WTC11 (cell line): ENCODE data around the gene STON2. TPM values are rescaled to one million over a fixed set of nuclear protein-coding genes. Genes with fewer than 3 reads are reported as not detected.

Experiments
- AR ChIP-seq: fragments of 250-450 bp; sonication (Bioruptor Pico); IDR thresholded peaks from 2 replicates; pipeline ENCODE4 v1.9.0; 2021; ENCODE audit warnings: mild to moderate bottlenecking
- ARID4B ChIP-seq: sonication (generic); formaldehyde crosslinking; IDR thresholded peaks from 2 replicates; pipeline ENCODE4 v1.8.0; 2023; ENCODE audit warnings: missing genetic modification reagents, mild to moderate bottlenecking, borderline replicate concordance
- ELF4 ChIP-seq: sonication (generic); formaldehyde crosslinking; IDR thresholded peaks from 2 replicates; pipeline ENCODE4 v1.8.1; 2022; ENCODE audit warnings: low read depth, mild to moderate bottlenecking, moderate library complexity, missing genetic modification reagents
- ESRRA ChIP-seq: sonication (generic); formaldehyde crosslinking; IDR thresholded peaks from 2 replicates; pipeline ENCODE4 v1.8.1; 2022; ENCODE audit warnings: mild to moderate bottlenecking, missing genetic modification reagents, borderline replicate concordance
- JAZF1 ChIP-seq: fragments of 250-450 bp; sonication (Bioruptor Pico); IDR thresholded peaks from 2 replicates; pipeline ENCODE4 v1.9.0; 2021; ENCODE audit warnings: moderate library complexity, mild to moderate bottlenecking, inconsistent platforms
- NR1H2 ChIP-seq: sonication (generic); formaldehyde crosslinking; IDR thresholded peaks from 2 replicates; pipeline ENCODE4 v1.9.0; 2021; ENCODE audit warnings: mild to moderate bottlenecking, moderate library complexity, missing genetic modification reagents
- NR2C2 ChIP-seq: sonication (generic); formaldehyde crosslinking; IDR thresholded peaks from 2 replicates; pipeline ENCODE4 v1.8.0; 2022; ENCODE audit warnings: mild to moderate bottlenecking, missing genetic modification reagents
- SMAD4 ChIP-seq: sonication (generic); formaldehyde crosslinking; IDR thresholded peaks from 2 replicates; pipeline ENCODE4 v1.8.0; 2022; ENCODE audit warnings: mild to moderate bottlenecking, missing genetic modification reagents
- SP1 ChIP-seq: sonication (generic); formaldehyde crosslinking; conservative IDR thresholded peaks from 2 replicates; pipeline ENCODE4 v1.8.1; 2022; ENCODE audit warnings: missing genetic modification reagents
- STAT6 ChIP-seq: sonication (generic); formaldehyde crosslinking; conservative IDR thresholded peaks from 2 replicates; pipeline ENCODE4 v1.8.1; 2023; ENCODE audit warnings: mild to moderate bottlenecking, low read depth, missing genetic modification reagents, moderate library complexity
- total RNA-seq: library from RNA; stranded (reverse); gene quantifications from 3 replicates; pipeline ENCODE4 v1.2.3, GENCODE V29; 2021
- TF ChIP-seq, protein P1 (sequence below): sonication (generic); formaldehyde crosslinking; IDR thresholded peaks from 2 replicates; pipeline ENCODE4 v1.8.1; 2023; ENCODE audit warnings: mild to moderate bottlenecking, missing genetic modification reagents, moderate library complexity
- TF ChIP-seq, protein P2 (sequence below): sonication (generic); formaldehyde crosslinking; IDR thresholded peaks from 2 replicates; pipeline ENCODE4 v1.8.1; 2022; ENCODE audit warnings: mild to moderate bottlenecking, moderate library complexity, missing genetic modification reagents
- TF ChIP-seq, protein P3 (sequence below): fragments of 250-450 bp; sonication (Bioruptor Pico); IDR thresholded peaks from 2 replicates; pipeline ENCODE4 v1.8.0; 2021; ENCODE audit warnings: mild to moderate bottlenecking
- TF ChIP-seq, protein P4 (sequence below): fragments of 250-450 bp; sonication (Bioruptor Pico); IDR thresholded peaks from 2 replicates; pipeline ENCODE4 v1.9.0; 2021; ENCODE audit warnings: mild to moderate bottlenecking, borderline replicate concordance
- TF ChIP-seq, protein P5 (sequence below): sonication (generic); formaldehyde crosslinking; IDR thresholded peaks from 2 replicates; pipeline ENCODE4 v1.8.1; 2023; ENCODE audit warnings: mild to moderate bottlenecking, missing genetic modification reagents, moderate library complexity

The STON2 gene
- total RNA-seq, 1 experiment from 2014 or later: 69.2 TPM

- 0 out of 2 replicates have a peak, but pooled peaks have one; percentile 5 for TF ChIP-seq SP1 (CRISPR knock-in tag)
- TF ChIP-seq, protein P1, sequence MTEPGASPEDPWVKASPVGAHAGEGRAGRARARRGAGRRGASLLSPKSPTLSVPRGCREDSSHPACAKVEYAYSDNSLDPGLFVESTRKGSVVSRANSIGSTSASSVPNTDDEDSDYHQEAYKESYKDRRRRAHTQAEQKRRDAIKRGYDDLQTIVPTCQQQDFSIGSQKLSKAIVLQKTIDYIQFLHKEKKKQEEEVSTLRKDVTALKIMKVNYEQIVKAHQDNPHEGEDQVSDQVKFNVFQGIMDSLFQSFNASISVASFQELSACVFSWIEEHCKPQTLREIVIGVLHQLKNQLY: no peak
- TF ChIP-seq, protein P2, sequence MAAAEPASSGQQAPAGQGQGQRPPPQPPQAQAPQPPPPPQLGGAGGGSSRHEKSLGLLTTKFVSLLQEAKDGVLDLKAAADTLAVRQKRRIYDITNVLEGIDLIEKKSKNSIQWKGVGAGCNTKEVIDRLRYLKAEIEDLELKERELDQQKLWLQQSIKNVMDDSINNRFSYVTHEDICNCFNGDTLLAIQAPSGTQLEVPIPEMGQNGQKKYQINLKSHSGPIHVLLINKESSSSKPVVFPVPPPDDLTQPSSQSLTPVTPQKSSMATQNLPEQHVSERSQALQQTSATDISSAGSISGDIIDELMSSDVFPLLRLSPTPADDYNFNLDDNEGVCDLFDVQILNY (CRISPR knock-in tag): no peak
- TF ChIP-seq, protein P3, sequence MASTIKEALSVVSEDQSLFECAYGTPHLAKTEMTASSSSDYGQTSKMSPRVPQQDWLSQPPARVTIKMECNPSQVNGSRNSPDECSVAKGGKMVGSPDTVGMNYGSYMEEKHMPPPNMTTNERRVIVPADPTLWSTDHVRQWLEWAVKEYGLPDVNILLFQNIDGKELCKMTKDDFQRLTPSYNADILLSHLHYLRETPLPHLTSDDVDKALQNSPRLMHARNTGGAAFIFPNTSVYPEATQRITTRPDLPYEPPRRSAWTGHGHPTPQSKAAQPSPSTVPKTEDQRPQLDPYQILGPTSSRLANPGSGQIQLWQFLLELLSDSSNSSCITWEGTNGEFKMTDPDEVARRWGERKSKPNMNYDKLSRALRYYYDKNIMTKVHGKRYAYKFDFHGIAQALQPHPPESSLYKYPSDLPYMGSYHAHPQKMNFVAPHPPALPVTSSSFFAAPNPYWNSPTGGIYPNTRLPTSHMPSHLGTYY (CRISPR knock-in tag): no peak
- no peak for TF ChIP-seq SMAD4
- no peak for TF ChIP-seq ARID4B (CRISPR knock-in tag)
- TF ChIP-seq, protein P4, sequence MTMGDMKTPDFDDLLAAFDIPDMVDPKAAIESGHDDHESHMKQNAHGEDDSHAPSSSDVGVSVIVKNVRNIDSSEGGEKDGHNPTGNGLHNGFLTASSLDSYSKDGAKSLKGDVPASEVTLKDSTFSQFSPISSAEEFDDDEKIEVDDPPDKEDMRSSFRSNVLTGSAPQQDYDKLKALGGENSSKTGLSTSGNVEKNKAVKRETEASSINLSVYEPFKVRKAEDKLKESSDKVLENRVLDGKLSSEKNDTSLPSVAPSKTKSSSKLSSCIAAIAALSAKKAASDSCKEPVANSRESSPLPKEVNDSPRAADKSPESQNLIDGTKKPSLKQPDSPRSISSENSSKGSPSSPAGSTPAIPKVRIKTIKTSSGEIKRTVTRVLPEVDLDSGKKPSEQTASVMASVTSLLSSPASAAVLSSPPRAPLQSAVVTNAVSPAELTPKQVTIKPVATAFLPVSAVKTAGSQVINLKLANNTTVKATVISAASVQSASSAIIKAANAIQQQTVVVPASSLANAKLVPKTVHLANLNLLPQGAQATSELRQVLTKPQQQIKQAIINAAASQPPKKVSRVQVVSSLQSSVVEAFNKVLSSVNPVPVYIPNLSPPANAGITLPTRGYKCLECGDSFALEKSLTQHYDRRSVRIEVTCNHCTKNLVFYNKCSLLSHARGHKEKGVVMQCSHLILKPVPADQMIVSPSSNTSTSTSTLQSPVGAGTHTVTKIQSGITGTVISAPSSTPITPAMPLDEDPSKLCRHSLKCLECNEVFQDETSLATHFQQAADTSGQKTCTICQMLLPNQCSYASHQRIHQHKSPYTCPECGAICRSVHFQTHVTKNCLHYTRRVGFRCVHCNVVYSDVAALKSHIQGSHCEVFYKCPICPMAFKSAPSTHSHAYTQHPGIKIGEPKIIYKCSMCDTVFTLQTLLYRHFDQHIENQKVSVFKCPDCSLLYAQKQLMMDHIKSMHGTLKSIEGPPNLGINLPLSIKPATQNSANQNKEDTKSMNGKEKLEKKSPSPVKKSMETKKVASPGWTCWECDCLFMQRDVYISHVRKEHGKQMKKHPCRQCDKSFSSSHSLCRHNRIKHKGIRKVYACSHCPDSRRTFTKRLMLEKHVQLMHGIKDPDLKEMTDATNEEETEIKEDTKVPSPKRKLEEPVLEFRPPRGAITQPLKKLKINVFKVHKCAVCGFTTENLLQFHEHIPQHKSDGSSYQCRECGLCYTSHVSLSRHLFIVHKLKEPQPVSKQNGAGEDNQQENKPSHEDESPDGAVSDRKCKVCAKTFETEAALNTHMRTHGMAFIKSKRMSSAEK: peak; percentile 89
- 0 out of 2 replicates have a peak, but pooled peaks have one; percentile 87 for TF ChIP-seq AR (CRISPR knock-in tag)
- no peak for TF ChIP-seq ESRRA (CRISPR knock-in tag)
- no peak for TF ChIP-seq ELF4 (CRISPR knock-in tag)
- TF ChIP-seq STAT6 (CRISPR knock-in tag): no peak
- TF ChIP-seq NR1H2: no peak
- no peak for TF ChIP-seq NR2C2 (CRISPR knock-in tag)
- TF ChIP-seq JAZF1 (CRISPR knock-in tag): peak; percentile 85
- TF ChIP-seq, protein P5, sequence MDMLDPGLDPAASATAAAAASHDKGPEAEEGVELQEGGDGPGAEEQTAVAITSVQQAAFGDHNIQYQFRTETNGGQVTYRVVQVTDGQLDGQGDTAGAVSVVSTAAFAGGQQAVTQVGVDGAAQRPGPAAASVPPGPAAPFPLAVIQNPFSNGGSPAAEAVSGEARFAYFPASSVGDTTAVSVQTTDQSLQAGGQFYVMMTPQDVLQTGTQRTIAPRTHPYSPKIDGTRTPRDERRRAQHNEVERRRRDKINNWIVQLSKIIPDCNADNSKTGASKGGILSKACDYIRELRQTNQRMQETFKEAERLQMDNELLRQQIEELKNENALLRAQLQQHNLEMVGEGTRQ (CRISPR knock-in tag): no peak
Measured at GRCh38 chr14:81220580-81220829, 179.6 kb downstream of the STON2 start (continued).
